Endodermal cell (in vitro differentiated cells): Measurements from ENCODE around the gene RUFY4. TPM values are rescaled to one million over a fixed set of nuclear protein-coding genes. Genes with fewer than 3 reads are reported as not detected.

Source experiments
- DNase-seq: peaks from one replicate; pipeline ENCODE4 v3.0.0-alpha.2; 2017
- H3K27ac ChIP-seq: 2 replicates; pipeline ENCODE4 v1.5.1; 2013; ENCODE audit warnings: mild to moderate bottlenecking, low read depth, low read length, moderate library complexity
- H3K27me3 ChIP-seq: 2 replicates; pipeline ENCODE4 v1.6.1; 2013; ENCODE audit warnings: mild to moderate bottlenecking, low read length, moderate library complexity; ENCODE audit not compliant: insufficient read depth, control insufficient read depth, poor library complexity, severe bottlenecking
- H3K36me3 ChIP-seq: 2 replicates; pipeline ENCODE4 v1.7.0; 2013; ENCODE audit warnings: mild to moderate bottlenecking, low read length, moderate library complexity; ENCODE audit not compliant: control insufficient read depth, insufficient read depth
- H3K4me1 ChIP-seq: one replicate; pipeline ENCODE4 v1.7.0; 2013; ENCODE audit warnings: low read length; ENCODE audit not compliant: control insufficient read depth, insufficient read depth
- H3K4me3 ChIP-seq: 2 replicates; pipeline ENCODE4 v1.5.1; 2013; ENCODE audit warnings: mild to moderate bottlenecking, low read length, moderate library complexity
- H3K9ac ChIP-seq: 2 replicates; pipeline ENCODE4 v1.6.1; 2013; ENCODE audit warnings: mild to moderate bottlenecking, low read length, moderate library complexity; ENCODE audit not compliant: poor library complexity, severe bottlenecking; ENCODE audit errors: extremely low read depth
- H3K9me3 ChIP-seq: 2 replicates; pipeline ENCODE4 v1.6.1; 2013; ENCODE audit warnings: mild to moderate bottlenecking, low read length, moderate library complexity; ENCODE audit not compliant: control insufficient read depth
- H3K27ac Mint-ChIP-seq: 2 replicates; pipeline ENCODE4 v1.8.0; 2020; ENCODE audit warnings: mixed read lengths
- H3K27me3 Mint-ChIP-seq: 2 replicates; pipeline ENCODE4 v1.8.0; 2021; ENCODE audit warnings: mild to moderate bottlenecking, mixed read lengths; ENCODE audit not compliant: insufficient read depth
- H3K36me3 Mint-ChIP-seq: 2 replicates; pipeline ENCODE4 v1.8.0; 2020; ENCODE audit warnings: low read depth, mixed read lengths
- H3K4me1 Mint-ChIP-seq: 2 replicates; pipeline ENCODE4 v1.8.0; 2020; ENCODE audit warnings: mixed read lengths
- H3K4me3 Mint-ChIP-seq: 2 replicates; pipeline ENCODE4 v1.8.0; 2020; ENCODE audit warnings: mild to moderate bottlenecking, moderate library complexity, mixed read lengths
- H3K9me3 Mint-ChIP-seq: 2 replicates; pipeline ENCODE4 v1.8.0; 2020; ENCODE audit warnings: mild to moderate bottlenecking, mixed read lengths
- CTCF ChIP-seq: fragments of 200-600 bp; sonication (generic); conservative IDR thresholded peaks from 2 replicates; pipeline ENCODE4 v1.5.0; 2021; ENCODE audit warnings: antibody characterized with exemption, mild to moderate bottlenecking
- WGBS, 2 experiments: methylation state at CpG; one replicate each; pipeline versions ENCODE4 v1.1.5 to v1.1.7; 2013; ENCODE audit warnings: missing lambda C conversion rate in 2 of 2, mixed read lengths in 1 of 2; ENCODE audit not compliant: insufficient coverage in 1 of 2, insufficient read length in 1 of 2; 5-methylcytosine and 5-hydroxymethylcytosine counted together
- total RNA-seq, 2 donors: library from RNA; stranded (reverse); fragmentation: NEBNext Ultra II Directional in 1 of 2; extraction: Animal tissue kit (Norgen Biotek cat#: 25700) in 1 of 2; gene quantifications; 2 replicates in 1 of 2; 3 replicates in 1 of 2; pipeline ENCODE4 v1.2.1, GENCODE V29; 2021

The RUFY4 gene
- total RNA-seq, 2 donors from 2014 or later = 0.35 TPM; not detected in 1

GRCh38 chr2:218029366-218030360, 39.4 kb upstream of the RUFY4 start:
- Histone ChIP-seq H3K27ac (no peak overlapping the region), H3K9me3 (no peaks in the 10 kb centered on the region), H3K9ac (no peak overlapping the region), H3K4me3 (no peak overlapping the region), H3K4me1 (no peaks in the 10 kb centered on the region), H3K36me3 (no peaks in the 10 kb centered on the region), H3K27me3 (peaks cover 25% of the 10 kb centered on the region)
- no peak for TF ChIP-seq CTCF
- Mint-ChIP-seq H3K4me1 (peaks cover 9% of the 10 kb centered on the region), H3K36me3 (no peaks in the 10 kb centered on the region), H3K27ac (no peak overlapping the region), H3K27me3 (peaks cover 28% of the 10 kb centered on the region), H3K9me3 (no peaks in the 10 kb centered on the region), H3K4me3 (no peak overlapping the region)
- peak; percentile 36 for DNase-seq
- 88 to 94% methylated on average over 13 to 16 of the region's 17 CpGs for WGBS, 2 experiments

- 91 to 95% methylated on average over 6 to 7 of the region's 7 CpGs for WGBS, 2 experiments
- no peaks in the 10 kb centered on the region for H3K9me3 Mint-ChIP-seq
- no peak overlapping the region for H3K27ac ChIP-seq
- H3K27me3 Mint-ChIP-seq = peaks cover 36% of the 10 kb centered on the region
- no peak for TF ChIP-seq CTCF
- no peaks in the 10 kb centered on the region for H3K9me3 ChIP-seq
- H3K27me3 ChIP-seq = peaks cover 25% of the 10 kb centered on the region
- H3K27ac Mint-ChIP-seq = no peak overlapping the region
- DNase-seq = peak; percentile 35
- no peaks in the 10 kb centered on the region for H3K4me1 ChIP-seq
- no peaks in the 10 kb centered on the region for H3K36me3 Mint-ChIP-seq
- no peak overlapping the region for H3K4me3 ChIP-seq
- peaks cover 8% of the 10 kb centered on the region for H3K4me1 Mint-ChIP-seq
- H3K4me3 Mint-ChIP-seq = no peak overlapping the region
- no peaks in the 10 kb centered on the region for H3K36me3 ChIP-seq
- H3K9ac ChIP-seq = no peak overlapping the region
These were observed 38.5 kb upstream of the RUFY4 start for GRCh38 chr2:218030409-218031195.

- H3K27me3 Mint-ChIP-seq = peaks cover 37% of the 10 kb centered on the region
- Histone ChIP-seq H3K9me3 (no peaks in the 10 kb centered on the region), H3K36me3 (no peaks in the 10 kb centered on the region), H3K27me3 (peaks cover 25% of the 10 kb centered on the region), H3K9ac (no peak overlapping the region), H3K4me3 (no peak overlapping the region), H3K4me1 (no peaks in the 10 kb centered on the region), H3K27ac (no peak overlapping the region)
- H3K4me1 Mint-ChIP-seq = peaks cover 5% of the 10 kb centered on the region
- H3K27ac Mint-ChIP-seq = no peak overlapping the region
- DNase-seq = no peak
- no peaks in the 10 kb centered on the region for H3K9me3 Mint-ChIP-seq
- no peaks in the 10 kb centered on the region for H3K36me3 Mint-ChIP-seq
- no peak for TF ChIP-seq CTCF
- no peak overlapping the region for H3K4me3 Mint-ChIP-seq
- whole genome bisulfite sequencing, 2 experiments = 92 to 100% methylated on average over 1 of the region's 1 CpG
These were observed 37.8 kb upstream of the RUFY4 start for GRCh38 chr2:218031261-218031660.
